H9 (cell line): ENCODE results near the gene LMCD1. TPM values are rescaled to one million over a fixed set of nuclear protein-coding genes. Genes with fewer than 3 reads are reported as not detected.

Experiments
- DNase-seq: peaks from one replicate; pipeline ENCODE4 v3.0.0-alpha.2; 2017
- H2AFZ ChIP-seq: one replicate; pipeline ENCODE4 v1.6.1; 2013; ENCODE audit warnings: mild to moderate bottlenecking, low read length, control low read depth, moderate library complexity
- H2AK5ac ChIP-seq: 2 replicates; pipeline ENCODE4 v1.6.1; 2013; ENCODE audit warnings: low read length, control low read depth, mixed read lengths; ENCODE audit not compliant: insufficient read length
- H2BK120ac ChIP-seq: one replicate; pipeline ENCODE4 v1.6.1; 2013; ENCODE audit warnings: low read depth, mild to moderate bottlenecking, low read length, control low read depth, inconsistent platforms; ENCODE audit not compliant: poor library complexity, severe bottlenecking
- H2BK12ac ChIP-seq: 2 replicates; pipeline ENCODE4 v1.6.1; 2013; ENCODE audit warnings: low read length, control low read depth, mixed read lengths, low read depth; ENCODE audit not compliant: insufficient read length
- H2BK15ac ChIP-seq: 2 replicates; pipeline ENCODE4 v1.6.1; 2013; ENCODE audit warnings: low read depth, low read length, control low read depth
- H2BK20ac ChIP-seq: one replicate; pipeline ENCODE4 v1.6.1; 2013; ENCODE audit warnings: low read depth, mild to moderate bottlenecking, low read length, control low read depth, inconsistent platforms; ENCODE audit not compliant: poor library complexity, severe bottlenecking
- H2BK5ac ChIP-seq: 2 replicates; pipeline ENCODE4 v1.6.1; 2013; ENCODE audit warnings: low read length, control low read depth, mixed read lengths; ENCODE audit not compliant: insufficient read length
- H3K14ac ChIP-seq: 2 replicates; pipeline ENCODE4 v1.6.1; 2013; ENCODE audit warnings: low read length, control low read depth; ENCODE audit not compliant: insufficient read depth
- H3K18ac ChIP-seq: 2 replicates; pipeline ENCODE4 v1.6.1; 2013; ENCODE audit warnings: low read depth, mild to moderate bottlenecking, mixed read lengths, low read length, control low read depth; ENCODE audit not compliant: insufficient read length
- H3K23ac ChIP-seq: 2 replicates; pipeline ENCODE4 v1.6.1; 2013; ENCODE audit warnings: low read length, control low read depth, mixed read lengths, low read depth; ENCODE audit not compliant: insufficient read length
- H3K23me2 ChIP-seq: 2 replicates; pipeline ENCODE4 v1.6.1; 2013; ENCODE audit warnings: low read depth, mild to moderate bottlenecking, mixed read lengths, low read length, control low read depth; ENCODE audit not compliant: insufficient read length, poor library complexity, severe bottlenecking
- H3K27ac ChIP-seq: 2 replicates; pipeline ENCODE4 v1.5.1; 2013; ENCODE audit warnings: low read length, control low read depth, mixed read lengths, low read depth; ENCODE audit not compliant: insufficient read length
- H3K27me3 ChIP-seq: 2 replicates; pipeline ENCODE4 v1.6.1; 2013; ENCODE audit warnings: low read length, control low read depth, inconsistent platforms; ENCODE audit not compliant: insufficient read depth
- H3K4ac ChIP-seq: 2 replicates; pipeline ENCODE4 v1.6.1; 2013; ENCODE audit warnings: low read depth, mild to moderate bottlenecking, control low read depth, inconsistent platforms, low read length, moderate library complexity
- H3K4me1 ChIP-seq: 2 replicates; pipeline ENCODE4 v1.6.1; 2013; ENCODE audit warnings: low read length, control low read depth, inconsistent platforms; ENCODE audit not compliant: insufficient read depth
- H3K4me2 ChIP-seq: 2 replicates; pipeline ENCODE4 v1.6.1; 2013; ENCODE audit warnings: low read length, control low read depth, mixed read lengths; ENCODE audit not compliant: insufficient read length, insufficient read depth
- H3K56ac ChIP-seq: 2 replicates; pipeline ENCODE4 v1.6.1; 2013; ENCODE audit warnings: low read depth, mild to moderate bottlenecking, mixed read lengths, low read length, control low read depth; ENCODE audit not compliant: insufficient read length
- H3K79me1 ChIP-seq: 2 replicates; pipeline ENCODE4 v1.6.1; 2013; ENCODE audit warnings: low read depth, mild to moderate bottlenecking, moderate library complexity, low read length, control low read depth, inconsistent platforms; ENCODE audit not compliant: insufficient read depth, poor library complexity, severe bottlenecking
- H3K79me2 ChIP-seq: 2 replicates; pipeline ENCODE4 v1.6.1; 2013; ENCODE audit warnings: low read length, control low read depth, inconsistent platforms; ENCODE audit not compliant: insufficient read depth
- H3K9ac ChIP-seq: 2 replicates; pipeline ENCODE4 v1.6.1; 2013; ENCODE audit warnings: low read length, control low read depth, mixed read lengths; ENCODE audit not compliant: insufficient read length; ENCODE audit errors: extremely low read depth
- H3K9me3 ChIP-seq: one replicate; pipeline ENCODE4 v1.6.1; 2013; ENCODE audit warnings: low read depth, low read length, inconsistent platforms; ENCODE audit not compliant: control insufficient read depth
- H3T11ph ChIP-seq: one replicate; pipeline ENCODE4 v1.6.1; 2013; ENCODE audit warnings: mild to moderate bottlenecking, low read length, control low read depth, inconsistent platforms
- H4K20me1 ChIP-seq: one replicate; pipeline ENCODE4 v1.6.1; 2013; ENCODE audit not compliant: control insufficient read depth, insufficient read length, insufficient read depth
- H4K5ac ChIP-seq: 2 replicates; pipeline ENCODE4 v1.6.1; 2013; ENCODE audit warnings: low read depth, mild to moderate bottlenecking, mixed read lengths, low read length, control low read depth; ENCODE audit not compliant: insufficient read length
- H4K8ac ChIP-seq: replicated peaks from 2 replicates; pipeline ENCODE4 v1.6.1; 2013; ENCODE audit warnings: low read length, control low read depth, mixed read lengths, low read depth; ENCODE audit not compliant: insufficient read length
- H4K91ac ChIP-seq: 2 replicates; pipeline ENCODE4 v1.6.1; 2013; ENCODE audit warnings: low read depth, mild to moderate bottlenecking, moderate library complexity, mixed read lengths, low read length, control low read depth; ENCODE audit not compliant: insufficient read length
- H3K27ac Mint-ChIP-seq, 3 experiments: 2 replicates in 2 of 3; 3 replicates in 1 of 3; pipeline ENCODE4 v1.8.0; 2020 to 2021; ENCODE audit warnings: mixed read lengths in 3 of 3, mild to moderate bottlenecking in 1 of 3, moderate library complexity in 1 of 3
- H3K27me3 Mint-ChIP-seq: 2 replicates; pipeline ENCODE4 v1.8.0; 2021; ENCODE audit warnings: low read depth, mild to moderate bottlenecking, moderate library complexity, mixed read lengths
- H3K36me3 Mint-ChIP-seq, 3 experiments: 2 replicates in 2 of 3; 3 replicates in 1 of 3; pipeline ENCODE4 v1.8.0; 2020 to 2021; ENCODE audit warnings: low read depth in 3 of 3, mixed read lengths in 3 of 3; ENCODE audit not compliant: insufficient read depth in 1 of 3
- H3K4me1 Mint-ChIP-seq, 2 experiments: 2 replicates each; pipeline ENCODE4 v1.8.0; 2020; ENCODE audit warnings: mixed read lengths in 2 of 2
- H3K4me3 Mint-ChIP-seq, 2 experiments: 2 replicates in 1 of 2; 3 replicates in 1 of 2; pipeline ENCODE4 v1.8.0; 2020 to 2021; ENCODE audit warnings: mild to moderate bottlenecking in 2 of 2, mixed read lengths in 2 of 2, moderate library complexity in 1 of 2
- H3K9me3 Mint-ChIP-seq, 2 experiments: 2 replicates in 1 of 2; 3 replicates in 1 of 2; pipeline ENCODE4 v1.8.0; 2020; ENCODE audit warnings: mild to moderate bottlenecking in 2 of 2, mixed read lengths in 2 of 2, moderate library complexity in 1 of 2
- CTCF ChIP-seq: fragments of 200-600 bp; sonication (generic); conservative IDR thresholded peaks from 3 replicates; pipeline ENCODE4 v1.8.0; 2021; ENCODE audit warnings: antibody characterized with exemption, mild to moderate bottlenecking
- WGBS: extraction: QIAGEN DNeasy Blood & Tissue Kit; methylation state at CpG from one replicate; pipeline ENCODE4 v1.1.7; 2013; ENCODE audit warnings: missing lambda C conversion rate, low lambda C conversion rate, mixed read lengths; ENCODE audit not compliant: insufficient read length; ENCODE audit errors: extremely low coverage; 5-methylcytosine and 5-hydroxymethylcytosine counted together
- total RNA-seq: library from RNA; stranded (reverse); gene quantifications from 2 replicates; pipeline ENCODE4 v1.2.1, GENCODE V29; 2021

Gene LMCD1
- total RNA-seq, 1 experiment from 2014 or later, result 19.2 TPM

- no peak overlapping the region for H2BK15ac ChIP-seq
- Mint-ChIP-seq H3K36me3 (peaks cover 2 to 31% (median 22%) of the 10 kb centered on the region in 3 experiments; a peak in 5 of 7 replicates), H3K4me1 (peaks cover 38 to 41% of the 10 kb centered on the region in 2 experiments), H3K9me3 (peaks cover 2 to 3% of the 10 kb centered on the region in 2 experiments; a peak in 3 of 5 replicates), H3K27ac (no peak overlapping the region; a peak in 1 of 7 replicates), H3K4me3 (no peak overlapping the region), H3K27me3 (no peaks in the 10 kb centered on the region)
- H2BK120ac ChIP-seq, result no peak overlapping the region
- H2AK5ac ChIP-seq, result no peak overlapping the region
- peaks cover 2% of the 10 kb centered on the region; the same call in 1 of the 2 replicates for H3K4me1 ChIP-seq
- H3K79me2 ChIP-seq, result no peaks in the 10 kb centered on the region
- H3K18ac ChIP-seq, result no peak overlapping the region
- TF ChIP-seq CTCF, result no peak
- no peak overlapping the region for H3K4me2 ChIP-seq
- H2BK20ac ChIP-seq, result no peak overlapping the region
- no peak overlapping the region for H4K91ac ChIP-seq
- WGBS, result no CpG with 5 or more reads among the region's 4 CpGs
- H3K4ac ChIP-seq, result no peak overlapping the region
- H2AFZ ChIP-seq, result no peak overlapping the region
- H3K23me2 ChIP-seq, result no peaks in the 10 kb centered on the region
- no peak overlapping the region for H3T11ph ChIP-seq
- no peak overlapping the region for H4K8ac ChIP-seq
- H4K5ac ChIP-seq, result no peak overlapping the region
- H3K9me3 ChIP-seq, result no peaks in the 10 kb centered on the region
- H3K14ac ChIP-seq, result no peak overlapping the region
- H3K9ac ChIP-seq, result no peak overlapping the region
- H2BK5ac ChIP-seq, result no peak overlapping the region
- DNase-seq, result no peak
- no peaks in the 10 kb centered on the region for H3K79me1 ChIP-seq
- H2BK12ac ChIP-seq, result no peak overlapping the region
- H4K20me1 ChIP-seq, result no peaks in the 10 kb centered on the region
- H3K27me3 ChIP-seq, result no peaks in the 10 kb centered on the region
- H3K23ac ChIP-seq, result no peak overlapping the region
- H3K27ac ChIP-seq, result no peak overlapping the region
- H3K56ac ChIP-seq, result no peak overlapping the region
Measured at GRCh38 chr3:8490079-8490552, 11.5 kb upstream of the LMCD1 start.
